Liver (tissue), 9 donors: ENCODE measurements around the gene RCN2. TPM values are rescaled to one million over a fixed set of nuclear protein-coding genes. Genes with fewer than 3 reads are reported as not detected.

Experiments used
- DNase-seq: peaks from one replicate; pipeline ENCODE4 v3.0.0-alpha.2; 2017; ENCODE audit warnings: low spot score
- H3K27ac ChIP-seq, 2 donors: one replicate each; pipeline ENCODE4 v1.7.0; 2013; ENCODE audit warnings: inconsistent platforms in 2 of 2, low read length in 2 of 2, control low read depth in 1 of 2, low read depth in 1 of 2, mild to moderate bottlenecking in 1 of 2
- H3K27me3 ChIP-seq, 4 donors: one replicate each; pipeline versions ENCODE4 v1.6.1 to v1.7.0; 2013; ENCODE audit warnings: low read length in 3 of 4, inconsistent platforms in 1 of 4, mild to moderate bottlenecking in 1 of 4, moderate library complexity in 1 of 4; ENCODE audit not compliant: control insufficient read depth in 4 of 4, insufficient read depth in 4 of 4
- H3K36me3 ChIP-seq, 4 donors: one replicate each; pipeline versions ENCODE4 v1.6.1 to v1.7.0; 2013; ENCODE audit warnings: low read length in 3 of 4, mild to moderate bottlenecking in 3 of 4, low read depth in 1 of 4, moderate library complexity in 1 of 4; ENCODE audit not compliant: control insufficient read depth in 4 of 4, insufficient read depth in 3 of 4
- H3K4me1 ChIP-seq, 4 donors: one replicate each; pipeline versions ENCODE4 v1.6.1 to v1.7.0; 2013; ENCODE audit warnings: low read length in 3 of 4, mild to moderate bottlenecking in 3 of 4, moderate library complexity in 1 of 4; ENCODE audit not compliant: control insufficient read depth in 4 of 4, insufficient read depth in 4 of 4
- H3K4me3 ChIP-seq, 3 donors: one replicate each; pipeline versions ENCODE4 v1.6.1 to v1.7.0; 2013; ENCODE audit warnings: low read length in 3 of 3, control low read depth in 1 of 3, low read depth in 1 of 3, mild to moderate bottlenecking in 1 of 3
- H3K9ac ChIP-seq, 2 donors: one replicate each; pipeline ENCODE4 v1.7.0; 2013; ENCODE audit warnings: low read length in 2 of 2, mild to moderate bottlenecking in 2 of 2, moderate library complexity in 2 of 2, control low read depth in 1 of 2, low read depth in 1 of 2
- H3K9me3 ChIP-seq, 4 donors: one replicate each; pipeline versions ENCODE4 v1.6.1 to v1.7.0; 2013; ENCODE audit warnings: low read length in 3 of 4; ENCODE audit not compliant: control insufficient read depth in 4 of 4
- ATF3 ChIP-seq: IDR thresholded peaks from 2 replicates; pipeline ENCODE4 v1.6.1; 2016; ENCODE audit warnings: antibody characterized with exemption
- CTCF ChIP-seq: fragments of 150-350 bp; IDR thresholded peaks from 2 replicates; pipeline ENCODE4 v1.5.1; 2017; ENCODE audit warnings: improper control_type of control experiment, low read depth, low read length; ENCODE audit not compliant: missing input control
- EGR1 ChIP-seq, 2 donors: IDR thresholded peaks; 2 replicates each; pipeline ENCODE4 v1.6.1; 2016 to 2018; ENCODE audit warnings: antibody characterized with exemption in 2 of 2, low read depth in 2 of 2
- FOXA1 ChIP-seq: IDR thresholded peaks from 2 replicates; pipeline ENCODE4 v1.6.1; 2016; ENCODE audit warnings: antibody characterized with exemption
- FOXA2 ChIP-seq: IDR thresholded peaks from 2 replicates; pipeline ENCODE4 v1.6.1; 2016; ENCODE audit warnings: antibody characterized with exemption
- GABPA ChIP-seq, 2 donors: IDR thresholded peaks in 1 of 2; conservative IDR thresholded peaks in 1 of 2; 2 replicates each; pipeline ENCODE4 v1.6.1; 2016; ENCODE audit warnings: antibody characterized with exemption in 2 of 2, mild to moderate bottlenecking in 1 of 2, moderate library complexity in 1 of 2
- HNF4A ChIP-seq, 2 donors: conservative IDR thresholded peaks; 2 replicates each; pipeline ENCODE4 v1.6.1; 2016; ENCODE audit warnings: antibody characterized with exemption in 2 of 2, mild to moderate bottlenecking in 2 of 2
- HNF4G ChIP-seq: IDR thresholded peaks from 2 replicates; pipeline ENCODE4 v1.6.1; 2016; ENCODE audit warnings: antibody characterized with exemption
- JUND ChIP-seq, 2 donors: IDR thresholded peaks; 2 replicates each; pipeline ENCODE4 v1.6.1; 2016; ENCODE audit warnings: antibody characterized with exemption in 2 of 2
- MAX ChIP-seq: IDR thresholded peaks from 2 replicates; pipeline ENCODE4 v1.6.1; 2016; ENCODE audit warnings: antibody characterized with exemption
- NR2F2 ChIP-seq: IDR thresholded peaks from 2 replicates; pipeline ENCODE4 v1.6.1; 2016; ENCODE audit warnings: antibody characterized with exemption
- RAD21 ChIP-seq, 2 donors: IDR thresholded peaks; 2 replicates each; pipeline ENCODE4 v1.6.1; 2016; ENCODE audit warnings: antibody characterized with exemption in 2 of 2, mild to moderate bottlenecking in 2 of 2
- REST ChIP-seq: IDR thresholded peaks from 2 replicates; pipeline ENCODE4 v1.6.1; 2016; ENCODE audit warnings: antibody characterized with exemption, mild to moderate bottlenecking
- RXRA ChIP-seq, 2 donors: IDR thresholded peaks; 2 replicates each; pipeline ENCODE4 v1.6.1; 2017 to 2018; ENCODE audit warnings: antibody characterized with exemption in 2 of 2, mild to moderate bottlenecking in 1 of 2
- SP1 ChIP-seq: IDR thresholded peaks from 2 replicates; pipeline ENCODE4 v1.6.1; 2018; ENCODE audit warnings: antibody characterized with exemption, mild to moderate bottlenecking
- TAF1 ChIP-seq: conservative IDR thresholded peaks from 2 replicates; pipeline ENCODE4 v1.6.1; 2016; ENCODE audit warnings: antibody characterized with exemption, mild to moderate bottlenecking
- YY1 ChIP-seq: IDR thresholded peaks from 2 replicates; pipeline ENCODE4 v1.6.1; 2016; ENCODE audit warnings: antibody characterized with exemption, mild to moderate bottlenecking
- ZBTB33 ChIP-seq: IDR thresholded peaks from 2 replicates; pipeline ENCODE4 v1.6.1; 2016; ENCODE audit warnings: antibody characterized with exemption
- WGBS: extraction: QIAGEN DNeasy Blood & Tissue Kit; methylation state at CpG from one replicate; pipeline ENCODE4 v1.1.7; 2013; 5-methylcytosine and 5-hydroxymethylcytosine counted together
- polyA plus RNA-seq, 2 donors: library from polyadenylated mRNA; stranded (reverse) in 1 of 2; unstranded in 1 of 2; fragments of 200-250 nt in 1 of 2; fragments of >200 nt in 1 of 2; fragmentation: Nextera tagmentation in 1 of 2; extraction: Ambion mirVana in 1 of 2; gene quantifications; one replicate each; pipeline versions ENCODE4 v1.2.1 to v1.2.3, GENCODE V29; 2013 to 2015
- total RNA-seq, 2 donors: library from RNA; depleted of rRNA; stranded (reverse); fragments of >200 nt; gene quantifications; one replicate each; pipeline ENCODE4 v1.2.3, GENCODE V29; 2014
- donor health status: healthy.
- donor health status: healthy.
- donor health status: healthy.
- donor health status: healthy.
- donor health status: healthy.

The RCN2 gene
- total and polyA plus RNA-seq, 4 donors: 8.7 to 28.2 (median 15.1) TPM

- H3K9me3 ChIP-seq: no peaks in the 10 kb centered on the region
- DNase-seq: no peak
- no peaks in the 10 kb centered on the region for H3K36me3 ChIP-seq
- no peak overlapping the region for H3K4me3 ChIP-seq
- H3K9ac ChIP-seq: no peak overlapping the region
- TF ChIP-seq ATF3: no peak
- TF ChIP-seq MAX: no peak
- TF ChIP-seq JUND (IDR thresholded peaks at IDR 0.05): no peak
- H3K27me3 ChIP-seq: no peaks in the 10 kb centered on the region
- peaks cover 0 to 4% (median under 1%) of the 10 kb centered on the region in 4 donors for H3K4me1 ChIP-seq
- no peak overlapping the region for H3K27ac ChIP-seq
- 88% methylated on average over 6 of the region's 6 CpGs for WGBS
Measured at GRCh38 chr15:76993114-76993725, 61.7 kb downstream of the RCN2 start.

GRCh38 chr15:76994001-76994400, 62.5 kb downstream of the RCN2 start:
- DNase-seq: no peak
- Histone ChIP-seq H3K9ac (no peak overlapping the region), H3K4me3 (no peak overlapping the region), H3K27ac (peak overlapping the region in 1 of 2 donors; percentile 65), H3K4me1 (no peaks in the 10 kb centered on the region), H3K9me3 (no peaks in the 10 kb centered on the region), H3K36me3 (no peaks in the 10 kb centered on the region), H3K27me3 (no peaks in the 10 kb centered on the region)
- no peak for TF ChIP-seq RAD21 (IDR thresholded peaks at IDR 0.05)
- TF ChIP-seq FOXA2: no peak
- no peak for TF ChIP-seq GABPA (IDR thresholded peaks at IDR 0.05 in 1 of 2, conservative IDR thresholded peaks at IDR 0.05 in 1 of 2)
- TF ChIP-seq HNF4G: no peak
- TF ChIP-seq REST: no peak
- no peak for TF ChIP-seq MAX
- TF ChIP-seq NR2F2: no peak
- TF ChIP-seq EGR1 (IDR thresholded peaks at IDR 0.05; ENCODE audit: low read depth in 2 of 2): no peak
- no peak for TF ChIP-seq SP1
- no peak for TF ChIP-seq RXRA (IDR thresholded peaks at IDR 0.05)
- TF ChIP-seq CTCF: no peak
- no peak for TF ChIP-seq FOXA1
- TF ChIP-seq HNF4A (conservative IDR thresholded peaks at IDR 0.05): no peak
- TF ChIP-seq YY1: no peak
- no peak for TF ChIP-seq ATF3
- TF ChIP-seq TAF1: no peak
- no peak for TF ChIP-seq JUND (IDR thresholded peaks at IDR 0.05)
- no peak for TF ChIP-seq ZBTB33
- 74% methylated on average over 8 of the region's 8 CpGs for WGBS
